K562 (cell line): ENCODE data around the gene LTO1. TPM values are rescaled to one million over a fixed set of nuclear protein-coding genes. Genes with fewer than 3 reads are reported as not detected.

ENCODE experiments used
- ADNP ChIP-seq: fragments of 200-800 bp; sonication (Bioruptor generic); IDR thresholded peaks from 2 replicates; pipeline ENCODE4 v1.6.1; 2016; ENCODE audit warnings: missing genetic modification characterization, missing compliant biosample characterization
- DIDO1 ChIP-seq: fragments of 450-650 bp; IDR thresholded peaks from 2 replicates; pipeline ENCODE4 v1.6.1; 2016; ENCODE audit warnings: low read depth, missing biosample characterization, missing genetic modification characterization
- GABPA ChIP-seq: fragments of 200-800 bp; sonication (Bioruptor generic); conservative IDR thresholded peaks from 2 replicates; pipeline ENCODE4 v1.6.1; 2016; ENCODE audit warnings: low read depth, missing genetic modification characterization, missing compliant biosample characterization
- MED1 ChIP-seq: sonication (generic); formaldehyde crosslinking; IDR thresholded peaks from 2 replicates; pipeline ENCODE4 v1.8.1; 2023; ENCODE audit warnings: missing genetic modification reagents, borderline replicate concordance
- MEIS2 ChIP-seq: fragments of 450-650 bp; IDR thresholded peaks from 2 replicates; pipeline ENCODE4 v1.6.1; 2014; ENCODE audit warnings: mild to moderate bottlenecking; ENCODE audit not compliant: partially characterized antibody
- MIER1 ChIP-seq: fragments of 450-650 bp; IDR thresholded peaks from 2 replicates; pipeline ENCODE4 v1.6.1; 2016; ENCODE audit warnings: antibody characterized with exemption, mild to moderate bottlenecking, low read depth
- NCOA6 ChIP-seq: fragments of 450-650 bp; IDR thresholded peaks from 2 replicates; pipeline ENCODE4 v1.6.1; 2017; ENCODE audit warnings: mild to moderate bottlenecking
- NFYB ChIP-seq: IDR thresholded peaks from 2 replicates; pipeline ENCODE4 v1.6.1; 2011; ENCODE audit warnings: mild to moderate bottlenecking, moderate library complexity; ENCODE audit not compliant: insufficient read length; ENCODE audit errors: extremely low read depth
- NR2C2 ChIP-seq, 2 experiments: fragments of 200-800 bp in 1 of 2; sonication (Bioruptor generic) in 1 of 2; sonication (generic) in 1 of 2; formaldehyde crosslinking in 1 of 2; IDR thresholded peaks; 2 replicates each; pipeline versions ENCODE4 v1.6.1 to v1.8.0; 2016 to 2022; ENCODE audit warnings: mild to moderate bottlenecking in 1 of 2, missing compliant biosample characterization in 1 of 2, missing genetic modification characterization in 1 of 2, missing genetic modification reagents in 1 of 2
- PHB ChIP-seq: fragments of 250-450 bp; sonication (Bioruptor Pico); IDR thresholded peaks from 2 replicates; pipeline ENCODE4 v1.5.0; 2021
- POLR2B ChIP-seq: fragments of 450-650 bp; IDR thresholded peaks from 2 replicates; pipeline ENCODE4 v1.6.1; 2018; ENCODE audit warnings: low read depth; ENCODE audit not compliant: partially characterized antibody
- POLR2H ChIP-seq: IDR thresholded peaks from 2 replicates; pipeline ENCODE4 v1.6.1; 2016; ENCODE audit warnings: missing genetic modification characterization, low read depth, mild to moderate bottlenecking, control low read depth, missing compliant biosample characterization, moderate library complexity
- RBFOX2 ChIP-seq: fragments of 200-400 bp; formaldehyde crosslinking; IDR thresholded peaks from 2 replicates; pipeline ENCODE4 v1.6.1; 2017; ENCODE audit warnings: low read depth, mild to moderate bottlenecking, low read length, moderate library complexity
- RFX7 ChIP-seq: fragments of 250-450 bp; sonication (Bioruptor Pico); IDR thresholded peaks from 2 replicates; pipeline ENCODE4 v1.5.1; 2021; ENCODE audit warnings: mild to moderate bottlenecking
- SUPT5H ChIP-seq: fragments of 450-650 bp; IDR thresholded peaks from 2 replicates; pipeline ENCODE4 v1.6.1; 2016
- TCFL5 ChIP-seq: fragments of 250-450 bp; sonication (Bioruptor Pico); conservative IDR thresholded peaks from 2 replicates; pipeline ENCODE4 v1.6.1; 2021; ENCODE audit warnings: mild to moderate bottlenecking, moderate library complexity, matching md5 sums
- ZNF165 ChIP-seq: fragments of 250-450 bp; sonication (Bioruptor Pico); IDR thresholded peaks from 2 replicates; pipeline ENCODE4 v1.4.0; 2020; ENCODE audit warnings: borderline replicate concordance
- ZNF347 ChIP-seq: fragments of 450-650 bp; formaldehyde crosslinking; IDR thresholded peaks from 2 replicates; pipeline ENCODE4 v1.4.0; 2020; ENCODE audit warnings: low read depth, mild to moderate bottlenecking, moderate library complexity
- polyA plus RNA-seq, 8 experiments: library from polyadenylated mRNA; depleted of rRNA in 4 of 8; stranded (reverse) in 5 of 8; unstranded in 3 of 8; fragments of >200 nt; fragmentation: Nextera tagmentation in 2 of 8; fragmentation: Illumina TruSeq in 1 of 8; extraction: Ambion mirVana in 2 of 8; extraction: Trizol in 1 of 8; gene quantifications; 2 replicates each; pipeline versions ENCODE4 v1.2.1 to v1.2.3, GENCODE V29; 2011 to 2014; ENCODE audit warnings: inconsistent platforms in 1 of 8, missing spikeins in 1 of 8
- total RNA-seq, 7 experiments: library from RNA; depleted of rRNA in 6 of 7; stranded (reverse); fragments of >200 nt in 6 of 7; fragmentation: Illumina TruSeq in 2 of 7; extraction: Trizol in 2 of 7; gene quantifications; 2 replicates each; pipeline versions ENCODE4 v1.2.1 to v1.2.3, GENCODE V29; 2011 to 2021; ENCODE audit warnings: low replicate concordance in 1 of 7
- TF ChIP-seq, protein P1 (sequence below): sonication (generic); formaldehyde crosslinking; IDR thresholded peaks from 2 replicates; pipeline ENCODE4 v1.8.1; 2022; ENCODE audit warnings: missing genetic modification reagents
- TF ChIP-seq, protein P2 (sequence below): sonication (generic); formaldehyde crosslinking; IDR thresholded peaks from 2 replicates; pipeline ENCODE4 v1.4.0; 2020; ENCODE audit warnings: mild to moderate bottlenecking, missing genetic modification reagents
- TF ChIP-seq, protein P3 (sequence below): fragments of 250-450 bp; sonication (Bioruptor Pico); IDR thresholded peaks from 2 replicates; pipeline ENCODE4 v1.8.0; 2022; ENCODE audit warnings: moderate library complexity, mild to moderate bottlenecking, inconsistent platforms
- TF ChIP-seq, protein P4 (sequence below): IDR thresholded peaks from 2 replicates; pipeline ENCODE4 v1.6.1; 2016; ENCODE audit warnings: missing genetic modification characterization, missing compliant biosample characterization

Gene LTO1
- total and polyA plus RNA-seq, 9 of the 15 experiments (the other 6 are each of a cell fraction or from before 2014, with no cell fraction given), result 2.6 to 43.4 (median 19.1) TPM

DNA sequence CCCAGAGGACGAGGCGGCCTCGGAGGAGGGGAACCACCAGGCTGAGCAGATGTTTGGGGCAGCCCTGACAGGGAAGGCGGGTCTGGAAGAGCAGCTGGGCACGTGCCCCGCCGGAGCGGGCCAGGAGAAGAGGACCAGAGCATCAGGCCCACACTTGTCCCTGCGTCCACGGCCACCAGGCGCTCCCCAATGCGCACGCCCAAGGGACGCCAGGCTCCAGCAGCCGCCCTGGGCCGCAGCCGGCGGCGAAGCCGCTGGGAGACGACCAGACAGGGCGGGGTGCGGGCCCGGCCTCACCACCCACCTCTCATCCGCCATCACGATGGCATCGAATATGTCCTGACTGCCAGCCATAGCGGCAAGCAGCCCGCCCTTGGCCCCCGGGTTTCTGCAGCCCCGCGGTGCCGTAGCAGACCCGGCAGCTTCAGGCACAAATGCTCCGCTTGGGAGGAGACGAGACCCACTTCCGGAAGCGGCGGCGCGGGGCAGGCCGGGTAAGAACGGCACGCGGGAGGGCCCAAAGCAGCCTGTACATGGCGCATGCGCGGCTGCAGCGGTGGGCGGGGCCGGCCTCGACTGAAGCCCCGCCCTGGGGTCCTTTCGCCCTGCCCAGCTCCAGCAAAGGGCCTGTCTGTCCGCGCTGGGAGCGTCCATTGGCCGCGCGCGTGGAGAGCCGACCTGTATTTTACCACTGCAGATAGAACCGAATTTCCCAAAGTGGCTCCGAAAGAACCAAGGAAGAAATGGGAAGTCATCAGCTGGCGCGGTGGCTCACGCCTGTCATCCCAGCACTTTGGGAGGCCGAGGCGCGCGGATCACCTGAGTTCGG, at the start of gene LTO1 (continued):
- TF ChIP-seq, protein P1, sequence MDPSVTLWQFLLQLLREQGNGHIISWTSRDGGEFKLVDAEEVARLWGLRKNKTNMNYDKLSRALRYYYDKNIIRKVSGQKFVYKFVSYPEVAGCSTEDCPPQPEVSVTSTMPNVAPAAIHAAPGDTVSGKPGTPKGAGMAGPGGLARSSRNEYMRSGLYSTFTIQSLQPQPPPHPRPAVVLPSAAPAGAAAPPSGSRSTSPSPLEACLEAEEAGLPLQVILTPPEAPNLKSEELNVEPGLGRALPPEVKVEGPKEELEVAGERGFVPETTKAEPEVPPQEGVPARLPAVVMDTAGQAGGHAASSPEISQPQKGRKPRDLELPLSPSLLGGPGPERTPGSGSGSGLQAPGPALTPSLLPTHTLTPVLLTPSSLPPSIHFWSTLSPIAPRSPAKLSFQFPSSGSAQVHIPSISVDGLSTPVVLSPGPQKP (CRISPR knock-in tag), result no peak
- TF ChIP-seq NCOA6 (no peak), NFYB (no peak), DIDO1 (tag) (peak; percentile 80), PHB (CRISPR knock-in tag) (no peak), ZNF347 (CRISPR knock-in tag) (no peak), MED1 (CRISPR knock-in tag) (no peak), TCFL5 (CRISPR knock-in tag) (no peak), POLR2B (peak; percentile 90), POLR2H (tag) (peak; percentile 78), ADNP (tag) (no peak; the same call in 1 of the 2 replicates), NR2C2 (CRISPR knock-in tag; IDR thresholded peaks at IDR 0.05) (0 out of 2 replicates have a peak, but pooled peaks have one; percentile 16), NR2C2 (tag; IDR thresholded peaks at IDR 0.05) (peak; percentile 45; the same call in 1 of the 2 replicates), RFX7 (CRISPR knock-in tag) (no peak), ZNF165 (CRISPR knock-in tag) (no peak), MEIS2 (peak; percentile 87), GABPA (tag) (peak; percentile 90), MIER1 (0 out of 2 replicates have a peak, but pooled peaks have one; percentile 67), RBFOX2 (peak; percentile 95), SUPT5H (peak; percentile 94)
- TF ChIP-seq, protein P2, sequence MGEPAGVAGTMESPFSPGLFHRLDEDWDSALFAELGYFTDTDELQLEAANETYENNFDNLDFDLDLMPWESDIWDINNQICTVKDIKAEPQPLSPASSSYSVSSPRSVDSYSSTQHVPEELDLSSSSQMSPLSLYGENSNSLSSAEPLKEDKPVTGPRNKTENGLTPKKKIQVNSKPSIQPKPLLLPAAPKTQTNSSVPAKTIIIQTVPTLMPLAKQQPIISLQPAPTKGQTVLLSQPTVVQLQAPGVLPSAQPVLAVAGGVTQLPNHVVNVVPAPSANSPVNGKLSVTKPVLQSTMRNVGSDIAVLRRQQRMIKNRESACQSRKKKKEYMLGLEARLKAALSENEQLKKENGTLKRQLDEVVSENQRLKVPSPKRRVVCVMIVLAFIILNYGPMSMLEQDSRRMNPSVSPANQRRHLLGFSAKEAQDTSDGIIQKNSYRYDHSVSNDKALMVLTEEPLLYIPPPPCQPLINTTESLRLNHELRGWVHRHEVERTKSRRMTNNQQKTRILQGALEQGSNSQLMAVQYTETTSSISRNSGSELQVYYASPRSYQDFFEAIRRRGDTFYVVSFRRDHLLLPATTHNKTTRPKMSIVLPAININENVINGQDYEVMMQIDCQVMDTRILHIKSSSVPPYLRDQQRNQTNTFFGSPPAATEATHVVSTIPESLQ (CRISPR knock-in tag), result peak; percentile 44; the same call in 1 of the 2 replicates
- TF ChIP-seq, protein P3, sequence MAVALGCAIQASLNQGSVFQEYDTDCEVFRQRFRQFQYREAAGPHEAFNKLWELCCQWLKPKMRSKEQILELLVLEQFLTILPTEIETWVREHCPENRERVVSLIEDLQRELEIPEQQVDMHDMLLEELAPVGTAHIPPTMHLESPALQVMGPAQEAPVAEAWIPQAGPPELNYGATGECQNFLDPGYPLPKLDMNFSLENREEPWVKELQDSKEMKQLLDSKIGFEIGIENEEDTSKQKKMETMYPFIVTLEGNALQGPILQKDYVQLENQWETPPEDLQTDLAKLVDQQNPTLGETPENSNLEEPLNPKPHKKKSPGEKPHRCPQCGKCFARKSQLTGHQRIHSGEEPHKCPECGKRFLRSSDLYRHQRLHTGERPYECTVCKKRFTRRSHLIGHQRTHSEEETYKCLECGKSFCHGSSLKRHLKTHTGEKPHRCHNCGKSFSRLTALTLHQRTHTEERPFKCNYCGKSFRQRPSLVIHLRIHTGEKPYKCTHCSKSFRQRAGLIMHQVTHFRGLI (CRISPR knock-in tag), result no peak
- TF ChIP-seq, protein P4, sequence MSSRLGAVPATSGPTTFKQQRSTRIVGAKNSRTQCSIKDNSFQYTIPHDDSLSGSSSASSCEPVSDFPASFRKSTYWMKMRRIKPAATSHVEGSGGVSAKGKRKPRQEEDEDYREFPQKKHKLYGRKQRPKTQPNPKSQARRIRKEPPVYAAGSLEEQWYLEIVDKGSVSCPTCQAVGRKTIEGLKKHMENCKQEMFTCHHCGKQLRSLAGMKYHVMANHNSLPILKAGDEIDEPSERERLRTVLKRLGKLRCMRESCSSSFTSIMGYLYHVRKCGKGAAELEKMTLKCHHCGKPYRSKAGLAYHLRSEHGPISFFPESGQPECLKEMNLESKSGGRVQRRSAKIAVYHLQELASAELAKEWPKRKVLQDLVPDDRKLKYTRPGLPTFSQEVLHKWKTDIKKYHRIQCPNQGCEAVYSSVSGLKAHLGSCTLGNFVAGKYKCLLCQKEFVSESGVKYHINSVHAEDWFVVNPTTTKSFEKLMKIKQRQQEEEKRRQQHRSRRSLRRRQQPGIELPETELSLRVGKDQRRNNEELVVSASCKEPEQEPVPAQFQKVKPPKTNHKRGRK (tag), result no peak
